Measurements from ENCODE around the gene ERI2. TPM values are rescaled to one million over a fixed set of nuclear protein-coding genes. Genes with fewer than 3 reads are reported as not detected.

The ERI2 gene
- total and polyA plus RNA-seq, 11 donors: 5.7 to 15.2 (median 10.1) TPM

GRCh38 chr16:20849589-20850390 is 43.5 kb upstream of the ERI2 start:
- Histone ChIP-seq H3K27ac (peak overlapping the region; percentile 53 to 88 (median 79)), H3K4me3 (no peak overlapping the region), H3K27me3 (no peaks in the 10 kb centered on the region), H3K36me3 (peaks cover 0 to 12% (median 0%) of the 10 kb centered on the region in 9 donors), H3K4me1 (peaks cover 9 to 65% (median 46%) of the 10 kb centered on the region in 12 donors), H3K9me3 (no peaks in the 10 kb centered on the region)
- WGBS, 4 donors: 43 to 56% (median 48%) methylated on average over 6 of the region's 6 CpGs
- ATAC-seq (peak in 1 of 4 donors; percentile 32), DNase-seq (peak; percentile 45 to 67 (median 60))
- intact Hi-C loops (cut with DNase I): loop anchor here (1.0 to 10.0 kb wide), 18 partner anchors 42 to 445 kb away; partner anchors contain the start of genes DCUN1D3 (in 6 of the 10), LYRM1 (in 6 of the 10), ERI2 (in 3 of the 10) and REXO5 (in 3 of the 10)
- no peak for TF ChIP-seq POLR2A (IDR thresholded peaks at IDR 0.05)
- TF ChIP-seq, protein P1, sequence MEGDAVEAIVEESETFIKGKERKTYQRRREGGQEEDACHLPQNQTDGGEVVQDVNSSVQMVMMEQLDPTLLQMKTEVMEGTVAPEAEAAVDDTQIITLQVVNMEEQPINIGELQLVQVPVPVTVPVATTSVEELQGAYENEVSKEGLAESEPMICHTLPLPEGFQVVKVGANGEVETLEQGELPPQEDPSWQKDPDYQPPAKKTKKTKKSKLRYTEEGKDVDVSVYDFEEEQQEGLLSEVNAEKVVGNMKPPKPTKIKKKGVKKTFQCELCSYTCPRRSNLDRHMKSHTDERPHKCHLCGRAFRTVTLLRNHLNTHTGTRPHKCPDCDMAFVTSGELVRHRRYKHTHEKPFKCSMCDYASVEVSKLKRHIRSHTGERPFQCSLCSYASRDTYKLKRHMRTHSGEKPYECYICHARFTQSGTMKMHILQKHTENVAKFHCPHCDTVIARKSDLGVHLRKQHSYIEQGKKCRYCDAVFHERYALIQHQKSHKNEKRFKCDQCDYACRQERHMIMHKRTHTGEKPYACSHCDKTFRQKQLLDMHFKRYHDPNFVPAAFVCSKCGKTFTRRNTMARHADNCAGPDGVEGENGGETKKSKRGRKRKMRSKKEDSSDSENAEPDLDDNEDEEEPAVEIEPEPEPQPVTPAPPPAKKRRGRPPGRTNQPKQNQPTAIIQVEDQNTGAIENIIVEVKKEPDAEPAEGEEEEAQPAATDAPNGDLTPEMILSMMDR (IDR thresholded peaks at IDR 0.05): peak; percentile 93 to 99 (median 98)

GRCh38 chr16:20847550-20847949 is 41.3 kb upstream of the ERI2 start:
- Histone ChIP-seq H3K4me3 (no peak overlapping the region), H3K36me3 (peaks cover 0 to 6% (median 0%) of the 10 kb centered on the region in 9 donors), H3K9me3 (no peaks in the 10 kb centered on the region), H3K4me1 (peaks cover 6 to 50% (median 33%) of the 10 kb centered on the region in 12 donors), H3K27ac (no peak overlapping the region), H3K27me3 (no peaks in the 10 kb centered on the region)
- TF ChIP-seq, protein P1 (IDR thresholded peaks at IDR 0.05): no peak
- no peak for TF ChIP-seq POLR2A (IDR thresholded peaks at IDR 0.05)
- no peak for ATAC-seq
- DNase-seq: no peak
- WGBS, 4 donors: 78 to 98% (median 94%) methylated on average over 2 of the region's 2 CpGs
- intact Hi-C loops (cut with DNase I): loop anchor here in 4 of 10 donors (5.0 to 10.0 kb wide), 5 partner anchors 40 to 305 kb away; partner anchors contain the start of genes DNAH3 (in 1 of the 4), ERI2 (in 1 of the 4) and REXO5 (in 1 of the 4)

DNA sequence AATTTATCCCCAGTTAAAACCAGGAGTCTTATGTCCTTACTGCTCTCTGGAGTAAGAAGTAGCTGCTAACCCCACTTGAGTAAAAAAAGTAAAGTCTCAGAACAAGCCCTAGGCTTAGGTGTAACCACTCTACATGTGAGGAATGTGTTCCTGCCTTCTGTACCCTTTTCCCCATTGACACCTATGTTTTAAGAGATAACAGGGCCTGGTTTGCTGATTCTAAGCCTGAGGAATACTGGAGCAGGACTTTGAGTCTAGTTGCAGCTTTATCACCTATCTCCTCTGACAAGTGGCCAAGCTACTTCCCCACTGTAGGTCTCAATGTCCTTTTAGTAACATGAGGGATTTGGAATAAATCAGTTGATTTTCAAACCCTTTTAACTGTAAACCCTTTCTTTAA is 40.3 kb upstream of the ERI2 start:
- TF ChIP-seq POLR2A (IDR thresholded peaks at IDR 0.05): no peak
- TF ChIP-seq, protein P1 (IDR thresholded peaks at IDR 0.05): no peak
- DNase-seq (no peak), ATAC-seq (no peak)
- Histone ChIP-seq H3K36me3 (peaks cover 0 to 6% (median 0%) of the 10 kb centered on the region in 9 donors), H3K27ac (peak overlapping the region in 2 of 12 donors; percentile 24 to 38), H3K27me3 (no peaks in the 10 kb centered on the region), H3K4me1 (peaks cover 0 to 40% (median 23%) of the 10 kb centered on the region in 12 donors), H3K9me3 (no peaks in the 10 kb centered on the region), H3K4me3 (no peak overlapping the region)
- intact Hi-C loops (cut with DNase I): loop anchor here in 4 of 10 donors (5.0 to 10.0 kb wide), 5 partner anchors 39 to 306 kb away; partner anchors contain the start of genes DNAH3 (in 1 of the 4), ERI2 (in 1 of the 4) and REXO5 (in 1 of the 4)

DNA sequence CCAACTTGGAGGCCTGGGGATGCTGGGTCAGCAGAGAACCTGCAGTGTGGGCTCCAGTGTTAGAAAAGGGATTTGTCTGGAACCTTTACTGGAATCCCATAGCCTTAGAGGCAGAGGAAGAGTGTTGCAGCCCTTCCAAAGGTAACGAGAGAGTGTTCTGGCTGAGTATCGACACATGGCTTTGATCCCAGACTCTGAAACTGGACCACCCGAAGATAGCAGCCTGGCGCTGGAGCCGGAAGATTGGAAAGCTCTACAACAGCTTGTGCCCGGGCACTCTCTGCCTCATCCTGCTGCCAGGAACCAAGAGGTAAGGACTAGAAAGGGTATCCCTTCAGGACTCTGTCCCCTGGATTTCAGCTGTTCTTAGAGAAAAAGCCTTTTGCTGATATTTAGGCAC is 39.8 kb upstream of the ERI2 start:
- ATAC-seq (peak; percentile 68 to 91 (median 74)), DNase-seq (peak; percentile 18 to 71 (median 60))
- Histone ChIP-seq H3K27me3 (no peaks in the 10 kb centered on the region), H3K4me3 (no peak overlapping the region), H3K27ac (peak overlapping the region in 3 of 12 donors; percentile 24 to 38 (median 27)), H3K36me3 (peaks cover 0 to 6% (median 0%) of the 10 kb centered on the region in 9 donors), H3K4me1 (peaks cover 0 to 35% (median 18%) of the 10 kb centered on the region in 12 donors), H3K9me3 (no peaks in the 10 kb centered on the region)
- 53 to 82% (median 58%) methylated on average over 6 of the region's 6 CpGs for WGBS, 4 donors
- TF ChIP-seq, protein P1 (IDR thresholded peaks at IDR 0.05): no peak
- TF ChIP-seq POLR2A (IDR thresholded peaks at IDR 0.05): no peak
- intact Hi-C loops (cut with DNase I): loop anchor here in 4 of 10 donors (5.0 to 10.0 kb wide), 5 partner anchors 39 to 306 kb away; partner anchors contain the start of genes DNAH3 (in 1 of the 4), ERI2 (in 1 of the 4) and REXO5 (in 1 of the 4)

Data from heart left ventricle (tissue), 16 donors.